IMR-90 (cell line): ENCODE results near the gene TBC1D22A. TPM values are rescaled to one million over a fixed set of nuclear protein-coding genes. Genes with fewer than 3 reads are reported as not detected.

Experiments used
- ATAC-seq: fragments of 200-7000 bp; cut with Tn5 transposase; 2 replicates; pipeline ENCODE4 v1.9.1; 2020; ENCODE audit warnings: low read depth, mild to moderate bottlenecking, moderate library complexity
- BruUV-seq: library from RNA; stranded (reverse); fragments of 400-500 nt; replicated peaks from 2 replicates; lab custom pipeline; 2021; lab: Mats Ljungman, UMichigan
- CTCF ChIA-PET: fragments of 300-600 bp; formaldehyde crosslinking; extraction: SDS; loops from one replicate; lab custom pipeline; 2021; ENCODE audit warnings: antibody characterized with exemption; lab: Yijun Ruan, JAX
- POLR2A ChIA-PET: fragments of 300-600 bp; sonication (Branson Sonifier 250); formaldehyde crosslinking; loops from one replicate; lab custom pipeline; 2022; ENCODE audit warnings: antibody characterized with exemption; ENCODE audit not compliant: unreplicated experiment; lab: Charles Lee
- DNase-seq: peaks from one replicate; pipeline ENCODE4 v3.0.0; 2013
- H2AFZ ChIP-seq: replicated peaks from 2 replicates; pipeline ENCODE3; 2013; ENCODE audit warnings: low read length, mild to moderate bottlenecking; ENCODE audit not compliant: poor library complexity
- H2AK5ac ChIP-seq: 2 replicates; pipeline ENCODE4 v1.6.1; 2013; ENCODE audit warnings: low read depth, low read length, inconsistent platforms
- H2AK9ac ChIP-seq: replicated peaks from 2 replicates; pipeline ENCODE3; 2013; ENCODE audit warnings: mild to moderate bottlenecking, low read depth, low read length, moderate library complexity; ENCODE audit not compliant: poor library complexity
- H2BK120ac ChIP-seq: 2 replicates; pipeline ENCODE4 v1.6.1; 2013; ENCODE audit warnings: low read depth, low read length, inconsistent platforms
- H2BK15ac ChIP-seq: 3 replicates; pipeline ENCODE4 v1.6.1; 2013; ENCODE audit warnings: low read depth, low read length, inconsistent platforms
- H2BK20ac ChIP-seq: 2 replicates; pipeline ENCODE4 v1.6.1; 2013; ENCODE audit warnings: low read depth, mild to moderate bottlenecking, inconsistent platforms, low read length, moderate library complexity
- H2BK5ac ChIP-seq: 2 replicates; pipeline ENCODE4 v1.6.1; 2013; ENCODE audit warnings: mild to moderate bottlenecking, low read depth, low read length, inconsistent platforms; ENCODE audit not compliant: poor library complexity, severe bottlenecking
- H3K14ac ChIP-seq: replicated peaks from 2 replicates; pipeline ENCODE4 v1.6.1; 2013; ENCODE audit warnings: low read depth, low read length, inconsistent platforms
- H3K18ac ChIP-seq: 2 replicates; pipeline ENCODE4 v1.6.1; 2013; ENCODE audit warnings: low read depth, low read length, control low read depth
- H3K23ac ChIP-seq: 2 replicates; pipeline ENCODE4 v1.6.1; 2013; ENCODE audit warnings: low read depth, low read length, inconsistent platforms
- H3K27ac ChIP-seq: 2 replicates; pipeline ENCODE4 v1.5.1; 2013; ENCODE audit warnings: mild to moderate bottlenecking, control low read depth, low read length; ENCODE audit not compliant: insufficient read depth
- H3K27me3 ChIP-seq: 2 replicates; pipeline ENCODE4 v1.6.1; 2013; ENCODE audit warnings: low read length; ENCODE audit not compliant: control insufficient read depth, insufficient read depth
- H3K36me3 ChIP-seq: 2 replicates; pipeline ENCODE4 v1.6.1; 2013; ENCODE audit warnings: low read length, mixed read lengths; ENCODE audit not compliant: control insufficient read depth, insufficient read depth
- H3K4ac ChIP-seq: 2 replicates; pipeline ENCODE4 v1.6.1; 2013; ENCODE audit warnings: low read depth, low read length, inconsistent platforms
- H3K4me1 ChIP-seq: 2 replicates; pipeline ENCODE4 v1.6.1; 2013; ENCODE audit warnings: low read length, mixed read lengths; ENCODE audit not compliant: control insufficient read depth, insufficient read depth
- H3K4me2 ChIP-seq: 2 replicates; pipeline ENCODE4 v1.6.1; 2013; ENCODE audit warnings: low read depth, mild to moderate bottlenecking, control low read depth, low read length, moderate library complexity
- H3K4me3 ChIP-seq: 2 replicates; pipeline ENCODE4 v1.5.1; 2013; ENCODE audit warnings: low read depth, mild to moderate bottlenecking, control low read depth, low read length, moderate library complexity; ENCODE audit not compliant: insufficient read depth
- H3K56ac ChIP-seq: 2 replicates; pipeline ENCODE4 v1.6.1; 2013; ENCODE audit warnings: low read length, inconsistent platforms; ENCODE audit not compliant: insufficient read depth; ENCODE audit errors: extremely low read depth
- H3K79me1 ChIP-seq, 2 experiments: 2 replicates each; pipeline ENCODE4 v1.6.1; 2013; ENCODE audit warnings: low read length in 2 of 2, inconsistent platforms in 1 of 2, low read depth in 1 of 2
- H3K9ac ChIP-seq: 2 replicates; pipeline ENCODE4 v1.6.1; 2013; ENCODE audit warnings: low read depth, low read length, control low read depth
- H3K9me1 ChIP-seq: 2 replicates; pipeline ENCODE4 v1.6.1; 2013; ENCODE audit warnings: low read length, inconsistent platforms; ENCODE audit not compliant: insufficient read depth
- H3K9me3 ChIP-seq: 2 replicates; pipeline ENCODE4 v1.6.1; 2013; ENCODE audit warnings: low read length; ENCODE audit not compliant: control insufficient read depth, insufficient read depth
- H4K20me1 ChIP-seq: 2 replicates; pipeline ENCODE4 v1.6.1; 2013; ENCODE audit warnings: low read length, inconsistent platforms; ENCODE audit not compliant: insufficient read depth
- H4K5ac ChIP-seq: 2 replicates; pipeline ENCODE4 v1.6.1; 2013; ENCODE audit warnings: mild to moderate bottlenecking, low read depth, low read length, control low read depth
- H4K8ac ChIP-seq, 2 experiments: 2 replicates each; pipeline ENCODE4 v1.6.1; 2013; ENCODE audit warnings: low read depth in 2 of 2, low read length in 2 of 2, control low read depth in 1 of 2, inconsistent platforms in 1 of 2
- H4K91ac ChIP-seq: 2 replicates; pipeline ENCODE4 v1.6.1; 2013; ENCODE audit warnings: low read depth, low read length, inconsistent platforms; ENCODE audit not compliant: insufficient read depth
- BHLHE40 ChIP-seq: fragments of 150-350 bp; IDR thresholded peaks from 2 replicates; pipeline ENCODE4 v1.6.1; 2016; ENCODE audit warnings: mild to moderate bottlenecking, low read depth, low read length
- CHD1 ChIP-seq: IDR thresholded peaks from 2 replicates; pipeline ENCODE4 v1.6.1; 2012; ENCODE audit warnings: low read depth, low read length, improper control_type of control experiment
- CTCF ChIP-seq: conservative IDR thresholded peaks from 2 replicates; pipeline ENCODE4 v1.5.1; 2012; ENCODE audit warnings: mild to moderate bottlenecking, low read depth, low read length, improper control_type of control experiment
- FOS ChIP-seq: fragments of 150-350 bp; IDR thresholded peaks from 2 replicates; pipeline ENCODE4 v1.6.1; 2016; ENCODE audit warnings: low read depth, low read length
- MXI1 ChIP-seq: IDR thresholded peaks from 2 replicates; pipeline ENCODE4 v1.6.1; 2012; ENCODE audit warnings: low read depth, mild to moderate bottlenecking, low read length, moderate library complexity, borderline replicate concordance
- RFX5 ChIP-seq: IDR thresholded peaks from 2 replicates; pipeline ENCODE4 v1.8.0; 2012; ENCODE audit warnings: low read depth, mild to moderate bottlenecking, low read length, moderate library complexity
- SMC3 ChIP-seq: fragments of 150-350 bp; IDR thresholded peaks from 2 replicates; pipeline ENCODE4 v1.6.1; 2016; ENCODE audit warnings: low read depth, mild to moderate bottlenecking, antibody characterized with exemption, low read length, moderate library complexity
- USF2 ChIP-seq: fragments of 150-350 bp; IDR thresholded peaks from 2 replicates; pipeline ENCODE4 v1.6.1; 2017; ENCODE audit warnings: mild to moderate bottlenecking, antibody characterized with exemption, low read length, low read depth
- WGBS, 2 experiments: methylation state at CpG; one replicate each; pipeline versions ENCODE4 v1.1.5 to v1.1.7; 2013; ENCODE audit warnings: missing lambda C conversion rate in 2 of 2; ENCODE audit not compliant: insufficient read length in 1 of 2; ENCODE audit errors: extremely low coverage in 2 of 2; 5-methylcytosine and 5-hydroxymethylcytosine counted together
- dilution Hi-C: fragments of 300-500 bp; cut with HindIII; formaldehyde crosslinking; loops from one replicate; pipeline ENCODE4 v1.14.3; 2018; ENCODE audit warnings: low sequenced_read_pairs; ENCODE audit not compliant: unreplicated experiment
- in situ Hi-C: fragments of 300-500 bp; cut with MboI; formaldehyde crosslinking; loops from 3 replicates; pipeline ENCODE4 v1.14.3; 2019; ENCODE audit warnings: low sequenced_read_pairs, inconsistent platforms, mixed read lengths
- intact Hi-C: fragments of 100-400 bp; cut with micrococcal nuclease; formaldehyde crosslinking; loops from 2 replicates; pipeline ENCODE4 v1.10.0; 2022
- polyA plus RNA-seq, 3 experiments: library from polyadenylated mRNA; depleted of rRNA; stranded (reverse); fragments of >200 nt; gene quantifications; 2 replicates each; pipeline ENCODE4 v1.2.3, GENCODE V29; 2012; ENCODE audit warnings: low replicate concordance in 1 of 3
- total RNA-seq: library from RNA; depleted of rRNA; stranded (reverse); fragments of >200 nt; gene quantifications from 2 replicates; pipeline ENCODE4 v1.2.3, GENCODE V29; 2012

The TBC1D22A gene
- total and polyA plus RNA-seq, 2 of the 4 experiments (the other 2 are of a cell fraction), result 9.0 to 16.7 TPM

GRCh38 chr22:47027766-47028165 is 265.3 kb downstream of the TBC1D22A start:
- Histone ChIP-seq H3K14ac (no peak overlapping the region), H4K8ac (no peak overlapping the region), H2BK5ac (no peak overlapping the region), H3K4ac (no peak overlapping the region), H2BK120ac (no peak overlapping the region), H3K79me1 (peaks cover 4 to 16% of the 10 kb centered on the region in 2 experiments; a peak in 2 of 4 replicates), H2AK5ac (no peak overlapping the region), H3K9ac (no peak overlapping the region), H4K20me1 (peaks cover 6% of the 10 kb centered on the region), H3K4me1 (no peaks in the 10 kb centered on the region), H2AK9ac (no peak overlapping the region), H3K4me2 (no peak overlapping the region), H4K5ac (no peak overlapping the region), H3K4me3 (no peak overlapping the region), H2BK20ac (no peak overlapping the region), H3K27ac (no peak overlapping the region), H3K56ac (no peak overlapping the region), H3K27me3 (no peaks in the 10 kb centered on the region), H3K9me3 (no peaks in the 10 kb centered on the region), H2AFZ (no peak overlapping the region), H3K36me3 (no peaks in the 10 kb centered on the region; the same call in 1 of the 2 replicates), H2BK15ac (no peak overlapping the region), H4K91ac (no peak overlapping the region), H3K23ac (no peak overlapping the region), H3K18ac (no peak overlapping the region), H3K9me1 (0 out of 2 replicates have a peak, but pooled peaks cover 4% of the 10 kb centered on the region)
- in situ Hi-C loops (no loop called here), dilution Hi-C loops (no loop called here), intact Hi-C loops (no loop called here)
- ChIA-PET POLR2A (no interaction called here), CTCF (interaction anchor here (0.6 to 0.7 kb wide), 2 partner anchors 17 to 42 kb away, joined by 3 read pairs; no protein-coding TSS in a partner anchor)
- no peak for DNase-seq
- TF ChIP-seq USF2 (no peak), BHLHE40 (no peak), RFX5 (no peak), FOS (no peak), CTCF (no peak), SMC3 (no peak), MXI1 (no peak), CHD1 (no peak)
- WGBS, 2 experiments, result no CpG with 5 or more reads among the region's 9 CpGs
- no peak for ATAC-seq
- no TSS peak for BruUV-seq
